ENCODE data around the gene TAS2R38. TPM values are rescaled to one million over a fixed set of nuclear protein-coding genes. Genes with fewer than 3 reads are reported as not detected.

The TAS2R38 gene
- total RNA-seq, 4 donors from 2014 or later: not detected

DNA sequence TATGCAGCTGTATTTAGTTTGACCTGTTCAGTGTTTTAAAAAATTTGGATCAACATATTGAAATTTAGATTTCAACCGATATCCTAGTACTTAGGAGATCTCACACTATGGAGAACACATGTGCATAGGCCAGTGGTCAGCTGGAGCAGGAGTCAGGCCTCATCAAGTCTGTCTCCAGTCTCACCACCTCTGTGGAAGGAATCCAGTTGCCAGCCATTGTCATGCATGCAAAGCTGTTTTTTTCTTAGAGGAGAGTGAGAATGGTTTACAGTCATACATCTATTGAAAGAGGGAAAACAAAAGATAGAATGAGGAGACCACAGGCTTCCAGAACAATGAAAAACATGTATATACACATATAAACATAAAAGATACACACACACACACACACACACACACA lies 19.2 kb downstream of the TAS2R38 start:
- Histone ChIP-seq H3K9me3 (no peaks in the 10 kb centered on the region), H3K27me3 (no peaks in the 10 kb centered on the region), H3K4me1 (no peaks in the 10 kb centered on the region), H3K4me3 (no peak overlapping the region), H3K36me3 (no peaks in the 10 kb centered on the region), H3K27ac (no peak overlapping the region)
- DNase-seq (ENCODE audit: low spot score in 2 of 2): no peak
- 100% methylated on average over 1 of the region's 1 CpG for WGBS
- no peak for TF ChIP-seq EP300 (IDR thresholded peaks at IDR 0.05)
- no peak for TF ChIP-seq POLR2A (IDR thresholded peaks at IDR 0.05)
- no peak for TF ChIP-seq POLR2AphosphoS5 (IDR thresholded peaks at IDR 0.05)
- TF ChIP-seq, protein P1, sequence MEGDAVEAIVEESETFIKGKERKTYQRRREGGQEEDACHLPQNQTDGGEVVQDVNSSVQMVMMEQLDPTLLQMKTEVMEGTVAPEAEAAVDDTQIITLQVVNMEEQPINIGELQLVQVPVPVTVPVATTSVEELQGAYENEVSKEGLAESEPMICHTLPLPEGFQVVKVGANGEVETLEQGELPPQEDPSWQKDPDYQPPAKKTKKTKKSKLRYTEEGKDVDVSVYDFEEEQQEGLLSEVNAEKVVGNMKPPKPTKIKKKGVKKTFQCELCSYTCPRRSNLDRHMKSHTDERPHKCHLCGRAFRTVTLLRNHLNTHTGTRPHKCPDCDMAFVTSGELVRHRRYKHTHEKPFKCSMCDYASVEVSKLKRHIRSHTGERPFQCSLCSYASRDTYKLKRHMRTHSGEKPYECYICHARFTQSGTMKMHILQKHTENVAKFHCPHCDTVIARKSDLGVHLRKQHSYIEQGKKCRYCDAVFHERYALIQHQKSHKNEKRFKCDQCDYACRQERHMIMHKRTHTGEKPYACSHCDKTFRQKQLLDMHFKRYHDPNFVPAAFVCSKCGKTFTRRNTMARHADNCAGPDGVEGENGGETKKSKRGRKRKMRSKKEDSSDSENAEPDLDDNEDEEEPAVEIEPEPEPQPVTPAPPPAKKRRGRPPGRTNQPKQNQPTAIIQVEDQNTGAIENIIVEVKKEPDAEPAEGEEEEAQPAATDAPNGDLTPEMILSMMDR (IDR thresholded peaks at IDR 0.05): no peak

DNA sequence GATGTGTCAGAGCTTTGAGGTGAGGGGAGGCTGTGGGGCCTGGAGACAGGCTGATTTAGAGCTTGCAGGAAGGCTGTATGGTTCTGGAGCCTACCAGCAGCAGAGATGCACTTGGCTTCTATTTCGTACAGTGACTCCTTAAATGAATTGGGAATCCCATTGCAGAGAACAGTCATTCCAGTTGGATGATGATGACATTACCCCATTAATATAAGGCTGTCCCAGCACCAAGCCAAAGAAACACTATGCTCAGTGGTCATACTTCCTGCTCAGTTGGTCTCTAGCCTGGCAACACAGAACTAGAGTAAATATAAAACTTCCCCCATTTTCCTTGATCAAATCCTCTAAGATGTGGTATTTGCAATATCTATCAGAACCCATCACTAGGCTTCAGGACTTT lies 21.1 kb downstream of the TAS2R38 start:
- Histone ChIP-seq H3K27ac (no peak overlapping the region), H3K9me3 (no peaks in the 10 kb centered on the region), H3K4me1 (no peaks in the 10 kb centered on the region), H3K27me3 (no peaks in the 10 kb centered on the region), H3K36me3 (no peaks in the 10 kb centered on the region), H3K4me3 (no peak overlapping the region)
- no peak for DNase-seq (ENCODE audit: low spot score in 2 of 2)
- TF ChIP-seq EP300 (IDR thresholded peaks at IDR 0.05) (no peak), POLR2A (IDR thresholded peaks at IDR 0.05) (no peak), POLR2AphosphoS5 (IDR thresholded peaks at IDR 0.05) (no peak)
- TF ChIP-seq, protein P1 (IDR thresholded peaks at IDR 0.05): no peak
- 100% methylated on average over 1 of the region's 1 CpG for WGBS

DNA sequence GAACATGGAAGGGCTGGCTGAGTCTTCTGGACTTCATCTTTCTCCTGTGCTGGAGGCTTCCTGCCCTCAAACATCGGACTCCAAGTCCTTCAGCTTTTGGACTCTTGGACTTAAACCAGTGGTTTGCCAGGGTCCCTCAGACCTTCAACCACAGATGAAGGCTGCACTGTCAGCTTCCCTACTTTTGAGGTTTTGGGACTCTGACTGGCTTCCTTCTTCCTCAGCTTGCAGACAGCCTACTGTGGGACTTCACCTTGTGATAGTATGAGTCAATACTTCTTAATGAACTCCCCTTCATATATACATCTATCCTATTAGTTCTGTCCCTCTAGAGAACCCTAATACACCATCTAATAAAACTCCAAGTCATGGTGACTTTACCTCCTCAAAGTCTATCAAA lies 22.8 kb downstream of the TAS2R38 start:
- no peak overlapping the region for H3K27ac ChIP-seq
- H3K9me3 ChIP-seq: no peaks in the 10 kb centered on the region
- WGBS: 90% methylated on average over 1 of the region's 1 CpG
- no peaks in the 10 kb centered on the region for H3K27me3 ChIP-seq
- TF ChIP-seq EP300 (IDR thresholded peaks at IDR 0.05): no peak
- TF ChIP-seq POLR2AphosphoS5 (IDR thresholded peaks at IDR 0.05): no peak
- TF ChIP-seq, protein P1 (IDR thresholded peaks at IDR 0.05): no peak
- TF ChIP-seq POLR2A (IDR thresholded peaks at IDR 0.05): no peak
- H3K4me1 ChIP-seq: no peaks in the 10 kb centered on the region
- DNase-seq (ENCODE audit: low spot score in 2 of 2): no peak
- H3K36me3 ChIP-seq: no peaks in the 10 kb centered on the region
- H3K4me3 ChIP-seq: no peak overlapping the region

DNA sequence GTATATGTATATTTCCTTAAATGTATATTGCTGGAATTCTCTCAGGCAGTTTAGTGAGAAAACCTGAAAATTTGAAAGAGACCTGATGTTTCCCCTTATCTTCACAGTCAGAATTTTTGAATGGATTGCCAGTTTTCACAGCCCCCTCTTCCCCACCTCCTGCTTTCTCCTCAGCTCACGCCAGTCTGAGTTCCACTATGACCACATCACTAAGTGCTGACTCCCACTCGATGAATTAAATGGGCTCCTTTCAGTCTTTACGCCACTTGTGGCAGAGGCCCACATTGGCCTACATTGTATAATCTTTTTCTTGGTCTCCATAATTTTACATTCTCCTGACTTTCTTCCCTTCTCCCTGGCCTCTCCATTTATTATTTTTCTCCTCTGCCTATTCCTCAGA lies 23.7 kb downstream of the TAS2R38 start:
- no peak overlapping the region for H3K4me3 ChIP-seq
- WGBS: 79% methylated on average over 3 of the region's 3 CpGs
- no peaks in the 10 kb centered on the region for H3K36me3 ChIP-seq
- no peaks in the 10 kb centered on the region for H3K4me1 ChIP-seq
- H3K27ac ChIP-seq: no peak overlapping the region
- no peak for DNase-seq (ENCODE audit: low spot score in 2 of 2)
- TF ChIP-seq EP300 (IDR thresholded peaks at IDR 0.05) (no peak), POLR2AphosphoS5 (IDR thresholded peaks at IDR 0.05) (no peak), POLR2A (IDR thresholded peaks at IDR 0.05) (no peak)
- TF ChIP-seq, protein P1 (IDR thresholded peaks at IDR 0.05): no peak
- no peaks in the 10 kb centered on the region for H3K9me3 ChIP-seq
- H3K27me3 ChIP-seq: no peaks in the 10 kb centered on the region

DNA sequence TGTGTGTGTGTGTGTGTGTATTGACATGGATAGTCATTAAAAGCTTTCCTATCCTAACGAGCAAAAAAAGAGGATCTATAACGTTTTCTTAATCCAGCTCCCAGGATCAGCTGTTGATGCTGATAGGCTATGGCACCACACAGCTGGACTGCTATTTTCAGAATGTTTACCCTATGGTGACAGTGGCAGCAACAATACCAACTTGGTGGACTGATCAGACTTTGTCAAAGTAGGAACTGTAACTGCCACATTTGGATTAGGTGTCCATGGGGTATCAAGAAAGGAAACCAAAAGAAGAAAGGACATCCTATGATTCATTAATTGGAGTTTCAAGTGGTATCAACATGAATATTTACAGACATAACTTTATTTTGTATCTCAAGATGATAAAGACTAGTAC lies 24.1 kb downstream of the TAS2R38 start:
- H3K9me3 ChIP-seq: no peaks in the 10 kb centered on the region
- H3K4me1 ChIP-seq: no peaks in the 10 kb centered on the region
- H3K4me3 ChIP-seq: no peak overlapping the region
- H3K27ac ChIP-seq: no peak overlapping the region
- no peaks in the 10 kb centered on the region for H3K36me3 ChIP-seq
- no peak for DNase-seq (ENCODE audit: low spot score in 2 of 2)
- WGBS: 66% methylated on average over 2 of the region's 2 CpGs
- no peaks in the 10 kb centered on the region for H3K27me3 ChIP-seq
- TF ChIP-seq, protein P1 (IDR thresholded peaks at IDR 0.05): no peak
- TF ChIP-seq POLR2A (IDR thresholded peaks at IDR 0.05): no peak
- no peak for TF ChIP-seq EP300 (IDR thresholded peaks at IDR 0.05)
- no peak for TF ChIP-seq POLR2AphosphoS5 (IDR thresholded peaks at IDR 0.05)
